ENCODE results near the gene GLE1. TPM values are rescaled to one million over a fixed set of nuclear protein-coding genes. Genes with fewer than 3 reads are reported as not detected.

GLE1 gene
- total RNA-seq, 1 experiment from 2014 or later, result 19.0 TPM

DNA sequence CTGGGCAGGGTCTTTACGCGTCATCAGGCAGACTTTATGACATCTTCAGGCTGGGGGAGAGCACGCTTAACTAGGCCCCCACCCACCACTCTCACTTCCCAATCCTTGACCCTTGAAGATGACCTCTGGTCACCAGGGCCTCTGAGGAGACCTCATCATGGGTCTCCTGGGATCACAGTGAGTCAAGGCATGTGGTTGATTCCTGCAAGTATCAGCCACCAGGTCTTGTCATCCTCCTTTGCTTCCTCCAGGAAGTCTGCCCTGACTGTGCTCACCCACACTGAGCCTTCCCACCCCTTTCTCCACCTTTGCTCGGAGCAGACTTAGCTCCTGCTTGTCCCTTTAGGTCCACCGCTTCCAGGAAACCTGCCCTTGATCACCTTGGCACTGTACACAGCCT, 31.4 kb upstream of the GLE1 start:
- DNase-seq, result no peak
- Histone ChIP-seq H3K18ac (ENCODE audit: insufficient read length, low read depth, low read length) (no peak overlapping the region), H3K79me1 (ENCODE audit: insufficient read depth, low read depth, low read length, poor library complexity, severe bottlenecking) (no peaks in the 10 kb centered on the region), H3K23ac (ENCODE audit: insufficient read length, low read depth, low read length) (no peak overlapping the region), H3K14ac (ENCODE audit: insufficient read depth, low read length) (no peak overlapping the region), H3K27me3 (ENCODE audit: insufficient read depth, low read length) (no peaks in the 10 kb centered on the region), H2BK20ac (ENCODE audit: low read depth, low read length, poor library complexity, severe bottlenecking) (no peak overlapping the region), H4K20me1 (ENCODE audit: control insufficient read depth, insufficient read depth, insufficient read length) (no peaks in the 10 kb centered on the region), H3K27ac (ENCODE audit: insufficient read length, low read depth, low read length) (no peak overlapping the region), H3K9ac (ENCODE audit: extremely low read depth, insufficient read length, low read length) (no peak overlapping the region), H2BK120ac (ENCODE audit: low read depth, low read length, poor library complexity, severe bottlenecking) (no peak overlapping the region), H3T11ph (ENCODE audit: low read length) (no peak overlapping the region), H3K4me2 (ENCODE audit: insufficient read depth, insufficient read length, low read length) (no peak overlapping the region), H3K79me2 (ENCODE audit: insufficient read depth, low read length) (no peaks in the 10 kb centered on the region), H2AK5ac (ENCODE audit: insufficient read length, low read length) (no peak overlapping the region), H2BK12ac (ENCODE audit: insufficient read length, low read depth, low read length) (no peak overlapping the region), H2AFZ (ENCODE audit: low read length) (no peak overlapping the region), H3K23me2 (ENCODE audit: insufficient read length, low read depth, low read length, poor library complexity, severe bottlenecking) (no peaks in the 10 kb centered on the region), H3K4me1 (ENCODE audit: insufficient read depth, low read length) (no peaks in the 10 kb centered on the region), H4K5ac (ENCODE audit: insufficient read length, low read depth, low read length) (no peak overlapping the region), H2BK5ac (ENCODE audit: insufficient read length, low read length) (no peak overlapping the region), H2BK15ac (ENCODE audit: low read depth, low read length) (no peak overlapping the region), H3K4ac (ENCODE audit: low read depth, low read length) (no peak overlapping the region), H3K9me3 (ENCODE audit: control insufficient read depth, low read depth, low read length) (no peaks in the 10 kb centered on the region), H3K56ac (ENCODE audit: insufficient read length, low read depth, low read length) (no peak overlapping the region), H4K91ac (ENCODE audit: insufficient read length, low read depth, low read length) (no peak overlapping the region), H4K8ac (replicated peaks; ENCODE audit: insufficient read length, low read depth, low read length) (no peak overlapping the region)
- H3K4me1 Mint-ChIP-seq, result no peaks in the 10 kb centered on the region
- TF ChIP-seq, protein P1, sequence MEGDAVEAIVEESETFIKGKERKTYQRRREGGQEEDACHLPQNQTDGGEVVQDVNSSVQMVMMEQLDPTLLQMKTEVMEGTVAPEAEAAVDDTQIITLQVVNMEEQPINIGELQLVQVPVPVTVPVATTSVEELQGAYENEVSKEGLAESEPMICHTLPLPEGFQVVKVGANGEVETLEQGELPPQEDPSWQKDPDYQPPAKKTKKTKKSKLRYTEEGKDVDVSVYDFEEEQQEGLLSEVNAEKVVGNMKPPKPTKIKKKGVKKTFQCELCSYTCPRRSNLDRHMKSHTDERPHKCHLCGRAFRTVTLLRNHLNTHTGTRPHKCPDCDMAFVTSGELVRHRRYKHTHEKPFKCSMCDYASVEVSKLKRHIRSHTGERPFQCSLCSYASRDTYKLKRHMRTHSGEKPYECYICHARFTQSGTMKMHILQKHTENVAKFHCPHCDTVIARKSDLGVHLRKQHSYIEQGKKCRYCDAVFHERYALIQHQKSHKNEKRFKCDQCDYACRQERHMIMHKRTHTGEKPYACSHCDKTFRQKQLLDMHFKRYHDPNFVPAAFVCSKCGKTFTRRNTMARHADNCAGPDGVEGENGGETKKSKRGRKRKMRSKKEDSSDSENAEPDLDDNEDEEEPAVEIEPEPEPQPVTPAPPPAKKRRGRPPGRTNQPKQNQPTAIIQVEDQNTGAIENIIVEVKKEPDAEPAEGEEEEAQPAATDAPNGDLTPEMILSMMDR (conservative IDR thresholded peaks at IDR 0.05), result no peak
- H3K27ac Mint-ChIP-seq, result no peak overlapping the region
- H3K36me3 Mint-ChIP-seq (ENCODE audit: insufficient read depth in 1 of 3, low read depth in 3 of 3), result peaks cover 6 to 30% (median 11%) of the 10 kb centered on the region in 3 experiments; a peak in 6 of 7 replicates
- WGBS (ENCODE audit: extremely low coverage, insufficient read length, low lambda C conversion rate), result no CpG with 5 or more reads among the region's 5 CpGs
- no peaks in the 10 kb centered on the region for H3K9me3 Mint-ChIP-seq
- H3K27me3 Mint-ChIP-seq (ENCODE audit: low read depth), result peaks cover 2% of the 10 kb centered on the region; the same call in 1 of the 2 replicates
- H3K4me3 Mint-ChIP-seq, result no peak overlapping the region

Measured in H9 (cell line).